Upper lobe of left lung (tissue), 6 donors: ENCODE measurements around the gene NPHP4. TPM values are rescaled to one million over a fixed set of nuclear protein-coding genes. Genes with fewer than 3 reads are reported as not detected.
A peak's percentile ranks its signal among the peaks of the same experiment; 100 is the strongest.

Experiments
- ATAC-seq, 2 donors: fragments of 200-7000 bp; cut with Tn5 transposase; one replicate each; pipeline ENCODE4 v1.9.1; 2022; ENCODE audit warnings: mild to moderate bottlenecking in 2 of 2, moderate library complexity in 2 of 2; ENCODE audit not compliant: low FRiP score in 2 of 2
- DNase-seq, 2 donors: peaks; one replicate each; pipeline ENCODE4 v3.0.0-alpha.2; 2019 to 2020
- H3K27ac ChIP-seq, 4 donors: fragments of 200-600 bp; sonication (generic); one replicate each; pipeline ENCODE4 v1.5.1; 2016 to 2019
- H3K27me3 ChIP-seq, 4 donors: fragments of 200-600 bp; sonication (generic); one replicate each; pipeline ENCODE4 v1.5.1; 2017 to 2019
- H3K36me3 ChIP-seq, 4 donors: fragments of 200-600 bp; sonication (generic); one replicate each; pipeline ENCODE4 v1.5.1; 2016 to 2019
- H3K4me1 ChIP-seq, 4 donors: fragments of 200-600 bp; sonication (generic); one replicate each; pipeline ENCODE4 v1.5.1; 2018 to 2019
- H3K4me3 ChIP-seq, 4 donors: fragments of 200-600 bp; sonication (generic); one replicate each; pipeline ENCODE4 v1.5.1; 2017 to 2019; ENCODE audit warnings: mild to moderate bottlenecking in 2 of 4, moderate library complexity in 1 of 4
- H3K9me3 ChIP-seq, 4 donors: fragments of 200-600 bp; sonication (generic); one replicate each; pipeline ENCODE4 v1.5.1; 2018 to 2019
- CTCF ChIP-seq, 6 experiments: fragments of 450-650 bp in 4 of 6; fragments of 200-600 bp in 2 of 6; sonication (generic) in 2 of 6; IDR thresholded peaks; one replicate each; pipeline ENCODE4 v1.5.1; 2016 to 2019; ENCODE audit warnings: antibody characterized with exemption in 6 of 6
- EP300 ChIP-seq, 4 donors: sonication (generic); formaldehyde crosslinking; IDR thresholded peaks; one replicate each; pipeline ENCODE4 v1.5.1; 2017; ENCODE audit warnings: antibody characterized with exemption in 4 of 4, control low read depth in 2 of 4
- POLR2A ChIP-seq, 4 donors: fragments of 450-650 bp; IDR thresholded peaks; one replicate each; pipeline ENCODE4 v1.5.1; 2016 to 2017; ENCODE audit warnings: antibody characterized with exemption in 4 of 4, mild to moderate bottlenecking in 2 of 4
- POLR2AphosphoS5 ChIP-seq, 2 donors: sonication (generic); formaldehyde crosslinking; IDR thresholded peaks; one replicate each; pipeline ENCODE4 v1.5.1; 2017; ENCODE audit warnings: antibody characterized with exemption in 2 of 2
- WGBS, 2 donors: methylation state at CpG; one replicate each; pipeline ENCODE4 v1.1.5; 2017 to 2018; 5-methylcytosine and 5-hydroxymethylcytosine counted together
- total RNA-seq, 6 donors: library from RNA; depleted of rRNA in 4 of 6; stranded (reverse); fragments of >200 nt in 4 of 6; gene quantifications; one replicate each; pipeline versions ENCODE4 v1.1.0 to v1.2.1, GENCODE V29; 2016 to 2021
- donor health status: DM: no; HTN: no; CAD: no; lungs with moderate emphysema.
- donor health status: DM: no; HTN: yes; CAD: no; lungs with severe emphysema.

Gene NPHP4
- total RNA-seq, 6 donors from 2014 or later: 13.5 to 45.1 (median 19.9) TPM

GRCh38 chr1:5944843-5945167, 47.4 kb downstream of the NPHP4 start:
- H3K4me1 ChIP-seq: no peaks in the 10 kb centered on the region
- no peaks in the 10 kb centered on the region for H3K9me3 ChIP-seq
- H3K36me3 ChIP-seq: peaks cover 5 to 41% (median 26%) of the 10 kb centered on the region in 4 donors

GRCh38 chr1:5944154-5944842, 47.9 kb downstream of the NPHP4 start:
- Histone ChIP-seq H3K27me3 (no peaks in the 10 kb centered on the region), H3K9me3 (no peaks in the 10 kb centered on the region), H3K27ac (no peak overlapping the region), H3K4me1 (no peaks in the 10 kb centered on the region), H3K36me3 (peaks cover 5 to 41% (median 26%) of the 10 kb centered on the region in 4 donors), H3K4me3 (no peak overlapping the region)
- peak in 1 of 2 donors; percentile 10 for ATAC-seq
- TF ChIP-seq POLR2AphosphoS5 (IDR thresholded peaks at IDR 0.05) (no peak), POLR2A (IDR thresholded peaks at IDR 0.05) (no peak), EP300 (IDR thresholded peaks at IDR 0.05) (no peak), CTCF (IDR thresholded peaks at IDR 0.05) (no peak)
- WGBS, 2 donors: 91 to 94% methylated on average over 26 to 27 of the region's 27 CpGs
- peak in 1 of 2 donors; percentile 6 for DNase-seq

More at GRCh38 chr1:5944843-5945167, 47.4 kb downstream of the NPHP4 start:
- H3K27me3 ChIP-seq: no peaks in the 10 kb centered on the region
- TF ChIP-seq CTCF (IDR thresholded peaks at IDR 0.05) (no peak), POLR2AphosphoS5 (IDR thresholded peaks at IDR 0.05) (no peak), POLR2A (IDR thresholded peaks at IDR 0.05) (no peak), EP300 (IDR thresholded peaks at IDR 0.05) (no peak)
- ATAC-seq (no peak), DNase-seq (peak in 1 of 2 donors; percentile 1)
- H3K27ac ChIP-seq: no peak overlapping the region
- WGBS, 2 donors: 97 to 99% methylated on average over 12 of the region's 12 CpGs
- no peak overlapping the region for H3K4me3 ChIP-seq

- Histone ChIP-seq H3K9me3 (no peaks in the 10 kb centered on the region), H3K4me1 (no peaks in the 10 kb centered on the region), H3K27me3 (no peaks in the 10 kb centered on the region), H3K4me3 (no peak overlapping the region), H3K36me3 (peaks cover 5 to 41% (median 26%) of the 10 kb centered on the region in 4 donors), H3K27ac (no peak overlapping the region)
- ATAC-seq: no peak
- no peak for DNase-seq
- 90 to 97% methylated on average over 11 of the region's 11 CpGs for WGBS, 2 donors
- TF ChIP-seq POLR2AphosphoS5 (IDR thresholded peaks at IDR 0.05) (no peak), CTCF (IDR thresholded peaks at IDR 0.05) (no peak), POLR2A (IDR thresholded peaks at IDR 0.05) (no peak), EP300 (IDR thresholded peaks at IDR 0.05) (no peak)
Measured at GRCh38 chr1:5943343-5944124, 48.7 kb downstream of the NPHP4 start.

- 92 to 96% methylated on average over 7 of the region's 7 CpGs for WGBS, 2 donors
- Histone ChIP-seq H3K4me1 (no peaks in the 10 kb centered on the region), H3K9me3 (no peaks in the 10 kb centered on the region), H3K27me3 (no peaks in the 10 kb centered on the region), H3K4me3 (no peak overlapping the region), H3K36me3 (peaks cover 5 to 33% (median 19%) of the 10 kb centered on the region in 4 donors), H3K27ac (no peak overlapping the region)
- no peak for TF ChIP-seq EP300 (IDR thresholded peaks at IDR 0.05)
- no peak for TF ChIP-seq POLR2A (IDR thresholded peaks at IDR 0.05)
- no peak for TF ChIP-seq CTCF (IDR thresholded peaks at IDR 0.05)
- no peak for TF ChIP-seq POLR2AphosphoS5 (IDR thresholded peaks at IDR 0.05)
- DNase-seq (no peak), ATAC-seq (no peak)
Measured at GRCh38 chr1:5941671-5942070, 50.6 kb downstream of the NPHP4 start.
